Thymus (tissue), 11 donors: ENCODE results near the gene INPP5A. TPM values are rescaled to one million over a fixed set of nuclear protein-coding genes. Genes with fewer than 3 reads are reported as not detected.

ENCODE experiments used
- DNase-seq, 9 donors: peaks; one replicate each; pipeline ENCODE4 v3.0.0-alpha.2; 2013; ENCODE audit warnings: low spot score in 9 of 9, low read depth in 6 of 9, missing footprints in 1 of 9
- H3K27ac ChIP-seq, 2 donors: one replicate each; pipeline ENCODE4 v1.5.1; 2013; ENCODE audit warnings: control low read depth in 1 of 2, low read depth in 1 of 2, low read length in 1 of 2, mild to moderate bottlenecking in 1 of 2, moderate library complexity in 1 of 2
- H3K27me3 ChIP-seq, 2 donors: one replicate each; pipeline ENCODE4 v1.5.1; 2013; ENCODE audit warnings: low read length in 1 of 2; ENCODE audit not compliant: control insufficient read depth in 2 of 2, insufficient read depth in 1 of 2
- H3K36me3 ChIP-seq, 2 donors: one replicate each; pipeline ENCODE4 v1.5.1; 2013; ENCODE audit warnings: low read length in 1 of 2, mild to moderate bottlenecking in 1 of 2, moderate library complexity in 1 of 2; ENCODE audit not compliant: control insufficient read depth in 2 of 2, insufficient read depth in 2 of 2
- H3K4me1 ChIP-seq, 2 donors: one replicate each; pipeline ENCODE4 v1.5.1; 2013; ENCODE audit warnings: low read length in 2 of 2; ENCODE audit not compliant: control insufficient read depth in 2 of 2, insufficient read depth in 2 of 2
- H3K4me3 ChIP-seq, 2 donors: one replicate each; pipeline ENCODE4 v1.5.1; 2013; ENCODE audit warnings: low read length in 2 of 2, control low read depth in 1 of 2, mild to moderate bottlenecking in 1 of 2
- H3K9me3 ChIP-seq, 2 donors: one replicate each; pipeline ENCODE4 v1.5.1; 2013; ENCODE audit warnings: low read length in 1 of 2, mild to moderate bottlenecking in 1 of 2; ENCODE audit not compliant: control insufficient read depth in 2 of 2, insufficient read depth in 1 of 2
- WGBS: extraction: QIAGEN DNeasy Blood & Tissue Kit; methylation state at CpG from one replicate; pipeline ENCODE4 v1.1.7; 2013; 5-methylcytosine and 5-hydroxymethylcytosine counted together
- polyA plus RNA-seq: library from polyadenylated mRNA; stranded (reverse); fragments of 200-250 nt; gene quantifications from one replicate; pipeline ENCODE4 v1.2.3, GENCODE V29; 2013
- total RNA-seq: library from RNA; stranded (reverse); fragments of 120-200 nt; gene quantifications from one replicate; pipeline ENCODE4 v1.2.4, GENCODE V29; 2013
- donor health status: healthy.

Gene INPP5A
- total and polyA plus RNA-seq, 2 donors, result 11.0 to 14.6 TPM

DNA sequence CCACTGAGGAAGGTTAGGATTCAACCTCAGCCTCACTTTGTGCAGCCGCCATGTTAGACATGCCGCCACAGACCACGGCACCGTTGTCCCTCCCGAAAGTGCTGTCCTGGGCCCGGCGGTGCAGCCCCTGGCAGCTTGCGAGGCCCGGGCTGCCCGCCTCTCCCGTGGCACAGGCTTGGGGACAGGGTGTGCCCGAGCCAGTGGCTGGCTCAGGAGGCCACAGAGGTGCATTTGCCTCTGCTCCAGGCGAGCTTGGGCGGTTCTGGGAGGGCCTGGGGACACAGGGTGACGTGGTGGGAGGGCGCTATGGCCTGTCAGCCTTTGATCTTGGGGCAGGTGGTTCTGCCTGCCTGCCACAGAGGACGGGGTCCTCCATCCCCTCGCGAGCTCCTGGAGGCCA is 207.3 kb downstream of the INPP5A start:
- H3K4me3 ChIP-seq, result no peak overlapping the region
- no peaks in the 10 kb centered on the region for H3K9me3 ChIP-seq
- H3K27ac ChIP-seq, result no peak overlapping the region
- H3K27me3 ChIP-seq, result no peaks in the 10 kb centered on the region
- H3K4me1 ChIP-seq, result no peaks in the 10 kb centered on the region
- 96% methylated on average over 19 of the region's 19 CpGs for WGBS
- no peak for DNase-seq
- peaks cover 2 to 3% of the 10 kb centered on the region in 2 donors for H3K36me3 ChIP-seq

DNA sequence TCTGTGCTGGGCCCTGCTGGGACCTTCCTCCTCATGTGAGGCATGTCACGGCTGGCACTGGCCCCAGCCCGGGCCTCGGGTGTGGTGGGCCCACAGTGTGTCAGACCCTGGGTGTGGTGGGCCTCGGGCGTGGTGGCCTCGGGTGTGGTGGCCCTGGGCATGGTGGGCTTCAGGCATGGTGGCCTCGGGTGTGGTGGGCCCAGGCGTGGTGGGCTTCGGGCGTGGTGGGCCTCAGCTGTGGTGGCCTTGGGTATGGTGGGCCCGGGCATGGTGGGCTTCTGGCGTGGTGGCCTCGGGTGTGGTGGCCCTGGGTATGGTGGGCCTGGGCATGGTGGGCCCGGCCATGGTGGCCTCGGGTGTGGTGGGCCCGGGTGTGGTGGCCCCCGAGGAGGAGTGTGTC is 207.9 kb downstream of the INPP5A start:
- 97% methylated on average over 17 of the region's 17 CpGs for WGBS

DNA sequence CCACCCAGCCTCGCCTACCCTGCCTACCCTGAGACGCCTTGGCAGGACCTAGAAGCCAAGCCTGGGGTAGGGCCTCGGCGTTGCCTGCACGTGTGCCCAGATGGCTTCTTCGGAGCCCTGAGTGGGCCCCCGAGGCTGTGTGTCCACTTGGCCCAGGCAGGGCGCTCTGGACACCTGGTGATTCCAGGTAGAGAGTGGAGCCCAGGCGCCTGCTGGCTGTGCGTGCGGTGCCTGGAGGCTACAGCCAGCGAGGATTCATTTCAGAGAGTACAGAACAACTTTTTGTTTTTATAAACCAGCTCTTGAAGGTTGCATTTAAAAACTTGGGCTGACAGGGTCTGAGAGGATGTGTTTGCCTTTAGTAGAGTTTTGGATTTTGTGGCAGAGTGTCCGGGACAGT is 208.4 kb downstream of the INPP5A start:
- Histone ChIP-seq H3K27ac (no peak overlapping the region), H3K36me3 (peaks cover 3% of the 10 kb centered on the region in 2 donors), H3K27me3 (no peaks in the 10 kb centered on the region), H3K4me1 (no peaks in the 10 kb centered on the region), H3K4me3 (no peak overlapping the region), H3K9me3 (no peaks in the 10 kb centered on the region)
- 98% methylated on average over 13 of the region's 13 CpGs for WGBS
- DNase-seq, result no peak

More for the DNA sequence above, 207.9 kb downstream of the INPP5A start:
- no peaks in the 10 kb centered on the region for H3K9me3 ChIP-seq
- peaks cover 3% of the 10 kb centered on the region in 2 donors for H3K36me3 ChIP-seq
- no peak overlapping the region for H3K27ac ChIP-seq
- H3K4me3 ChIP-seq, result no peak overlapping the region
- H3K27me3 ChIP-seq, result no peaks in the 10 kb centered on the region
- H3K4me1 ChIP-seq, result no peaks in the 10 kb centered on the region
- no peak for DNase-seq

GRCh38 chr10:132746386-132746785 is 208.8 kb downstream of the INPP5A start:
- Histone ChIP-seq H3K27me3 (no peaks in the 10 kb centered on the region), H3K9me3 (no peaks in the 10 kb centered on the region), H3K4me1 (no peaks in the 10 kb centered on the region), H3K4me3 (no peak overlapping the region), H3K36me3 (peaks cover 3% of the 10 kb centered on the region in 2 donors), H3K27ac (no peak overlapping the region)
- 97% methylated on average over 14 of the region's 14 CpGs for WGBS
- DNase-seq, result no peak

- DNase-seq, result no peak
- H3K36me3 ChIP-seq, result peaks cover 3% of the 10 kb centered on the region in 2 donors
These were observed 209.4 kb downstream of the INPP5A start for GRCh38 chr10:132746801-132747625.

GRCh38 chr10:132748135-132748534 is 210.5 kb downstream of the INPP5A start:
- 96% methylated on average over 15 of the region's 15 CpGs for WGBS
- H3K27me3 ChIP-seq, result no peaks in the 10 kb centered on the region
- no peak for DNase-seq
- H3K36me3 ChIP-seq, result peaks cover 3 to 6% of the 10 kb centered on the region in 2 donors
- no peaks in the 10 kb centered on the region for H3K4me1 ChIP-seq
- H3K4me3 ChIP-seq, result no peak overlapping the region
- no peak overlapping the region for H3K27ac ChIP-seq
- no peaks in the 10 kb centered on the region for H3K9me3 ChIP-seq

More at GRCh38 chr10:132746801-132747625, 209.4 kb downstream of the INPP5A start:
- 95% methylated on average over 29 of the region's 29 CpGs for WGBS
- Histone ChIP-seq H3K9me3 (no peaks in the 10 kb centered on the region), H3K27me3 (no peaks in the 10 kb centered on the region), H3K27ac (no peak overlapping the region), H3K4me1 (no peaks in the 10 kb centered on the region), H3K4me3 (no peak overlapping the region)

- no peak for DNase-seq
- Histone ChIP-seq H3K4me1 (no peaks in the 10 kb centered on the region), H3K36me3 (peaks cover 3 to 8% of the 10 kb centered on the region in 2 donors), H3K27me3 (no peaks in the 10 kb centered on the region), H3K4me3 (no peak overlapping the region), H3K9me3 (no peaks in the 10 kb centered on the region), H3K27ac (no peak overlapping the region)
- whole genome bisulfite sequencing, result 97% methylated on average over 36 of the region's 36 CpGs
These were observed 211.2 kb downstream of the INPP5A start for GRCh38 chr10:132748545-132749370.

DNA sequence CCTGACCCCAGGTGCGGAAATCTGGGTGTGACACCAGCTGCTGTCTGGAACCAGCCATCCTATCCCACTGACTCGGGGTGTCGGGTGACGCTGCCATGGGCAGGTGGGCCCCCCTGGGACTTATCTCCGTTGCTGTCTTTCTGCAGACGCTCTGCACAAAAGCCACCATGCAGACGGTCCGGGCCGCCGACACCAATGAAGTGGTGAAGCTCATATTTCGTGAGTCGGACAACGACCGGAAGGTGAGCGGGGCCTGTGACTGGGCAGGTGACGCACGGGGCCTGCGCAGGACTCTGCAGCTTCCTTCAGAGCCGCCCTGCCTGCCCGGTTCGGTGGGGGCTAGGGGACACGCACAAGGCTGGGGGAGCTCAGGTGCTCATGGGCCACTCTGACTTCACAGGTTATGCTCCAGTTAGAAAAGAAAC is 211.8 kb downstream of the INPP5A start:
- H3K4me3 ChIP-seq, result no peak overlapping the region
- DNase-seq, result no peak
- H3K9me3 ChIP-seq, result no peaks in the 10 kb centered on the region
- H3K27ac ChIP-seq, result no peak overlapping the region
- H3K36me3 ChIP-seq, result peaks cover 3 to 12% of the 10 kb centered on the region in 2 donors
- WGBS, result 96% methylated on average over 22 of the region's 22 CpGs
- H3K4me1 ChIP-seq, result no peaks in the 10 kb centered on the region
- H3K27me3 ChIP-seq, result no peaks in the 10 kb centered on the region

GRCh38 chr10:132750936-132751335 is 213.3 kb downstream of the INPP5A start:
- peaks cover 6 to 12% of the 10 kb centered on the region in 2 donors for H3K36me3 ChIP-seq
- H3K9me3 ChIP-seq, result no peaks in the 10 kb centered on the region
- 99% methylated on average over 14 of the region's 14 CpGs for WGBS
- H3K4me3 ChIP-seq, result no peak overlapping the region
- H3K27ac ChIP-seq, result no peak overlapping the region
- no peak for DNase-seq
- no peaks in the 10 kb centered on the region for H3K4me1 ChIP-seq
- H3K27me3 ChIP-seq, result no peaks in the 10 kb centered on the region
